Stimulated activated memory B cell treated with anti-CD40 and anti-IgM and Interleukin-4, amounts not matched to agents 10 μg/mL and 1 μg/mL and 100 μg/mL, for 72 hours (primary cell): ENCODE data around the gene ZNF300.

Experiments
- ATAC-seq: fragments of 150-1000 bp; cut with Tn5 transposase; 2 replicates; pipeline ENCODE4 v1.10.0; 2021
- H3K27ac Mint-ChIP-seq: one replicate; pipeline ENCODE4 v1.8.0; 2022; ENCODE audit warnings: mild to moderate bottlenecking, mixed read lengths
- H3K27me3 Mint-ChIP-seq: one replicate; pipeline ENCODE4 v1.8.0; 2022; ENCODE audit warnings: mixed read lengths
- H3K36me3 Mint-ChIP-seq: one replicate; pipeline ENCODE4 v1.8.0; 2022; ENCODE audit warnings: mixed read lengths
- H3K4me1 Mint-ChIP-seq: one replicate; pipeline ENCODE4 v1.8.0; 2022; ENCODE audit warnings: mixed read lengths
- H3K4me3 Mint-ChIP-seq: one replicate; pipeline ENCODE4 v1.8.0; 2022; ENCODE audit warnings: mild to moderate bottlenecking, moderate library complexity, mixed read lengths
- H3K9me3 Mint-ChIP-seq: one replicate; pipeline ENCODE4 v1.8.0; 2022; ENCODE audit warnings: mixed read lengths

Gene ZNF300

GRCh38 chr5:150904479-150905311, at the start of gene ZNF300:
TSS of gene ZNF300 (minus strand) at chr5:150904980. CDS start at chr5:150903155, 1,825 bp downstream.
- H3K4me3 Mint-ChIP-seq, result peak within 1 kb of the TSS; percentile 85
- ATAC-seq, result peak; percentile 86
- peaks cover 31% of the 10 kb centered on the region for H3K9me3 Mint-ChIP-seq
- peaks cover 27% of the 10 kb centered on the region for H3K27me3 Mint-ChIP-seq
- H3K4me1 Mint-ChIP-seq, result no peaks in the 10 kb centered on the region
- peak within 1 kb of the TSS; percentile 94 for H3K27ac Mint-ChIP-seq
- H3K36me3 Mint-ChIP-seq, result peaks cover 30% of the 10 kb centered on the region

- no peak for ATAC-seq
- H3K4me3 Mint-ChIP-seq, result no peak overlapping the region
- no peaks in the 10 kb centered on the region for H3K4me1 Mint-ChIP-seq
- H3K36me3 Mint-ChIP-seq, result peaks cover 16% of the 10 kb centered on the region
- H3K27me3 Mint-ChIP-seq, result peaks cover 43% of the 10 kb centered on the region
- H3K27ac Mint-ChIP-seq, result no peak overlapping the region
- H3K9me3 Mint-ChIP-seq, result peaks cover 44% of the 10 kb centered on the region
Measured at GRCh38 chr5:150948539-150948938, 43.8 kb upstream of the ZNF300 start.

GRCh38 chr5:150946351-150946905, 41.6 kb upstream of the ZNF300 start:
- peaks cover 40% of the 10 kb centered on the region for H3K27me3 Mint-ChIP-seq
- no peak for ATAC-seq
- H3K36me3 Mint-ChIP-seq, result peaks cover 16% of the 10 kb centered on the region
- H3K4me1 Mint-ChIP-seq, result no peaks in the 10 kb centered on the region
- H3K4me3 Mint-ChIP-seq, result no peak overlapping the region
- H3K9me3 Mint-ChIP-seq, result peaks cover 47% of the 10 kb centered on the region
- no peak overlapping the region for H3K27ac Mint-ChIP-seq

- Mint-ChIP-seq H3K27me3 (peaks cover 44% of the 10 kb centered on the region), H3K4me3 (no peak overlapping the region), H3K27ac (no peak overlapping the region)
Measured at GRCh38 chr5:150945947-150946346, 41.2 kb upstream of the ZNF300 start.

GRCh38 chr5:150945486-150945885, 40.7 kb upstream of the ZNF300 start:
- ATAC-seq, result no peak
- H3K36me3 Mint-ChIP-seq, result peaks cover 16% of the 10 kb centered on the region
- H3K4me3 Mint-ChIP-seq, result no peak overlapping the region
- no peak overlapping the region for H3K27ac Mint-ChIP-seq
- H3K27me3 Mint-ChIP-seq, result peaks cover 47% of the 10 kb centered on the region
- no peaks in the 10 kb centered on the region for H3K4me1 Mint-ChIP-seq
- H3K9me3 Mint-ChIP-seq, result peaks cover 46% of the 10 kb centered on the region

More at GRCh38 chr5:150945947-150946346, 41.2 kb upstream of the ZNF300 start:
- Mint-ChIP-seq H3K36me3 (peaks cover 16% of the 10 kb centered on the region), H3K4me1 (no peaks in the 10 kb centered on the region), H3K9me3 (peaks cover 47% of the 10 kb centered on the region)
- no peak for ATAC-seq

GRCh38 chr5:150931368-150931965, 26.7 kb upstream of the ZNF300 start:
- Mint-ChIP-seq H3K27me3 (no peaks in the 10 kb centered on the region), H3K4me1 (no peaks in the 10 kb centered on the region), H3K4me3 (no peak overlapping the region), H3K9me3 (peaks cover 31% of the 10 kb centered on the region), H3K27ac (no peak overlapping the region), H3K36me3 (no peaks in the 10 kb centered on the region)
- ATAC-seq, result no peak

- ATAC-seq, result no peak
- Mint-ChIP-seq H3K36me3 (no peaks in the 10 kb centered on the region), H3K9me3 (peaks cover 26% of the 10 kb centered on the region), H3K4me1 (no peaks in the 10 kb centered on the region), H3K4me3 (no peak overlapping the region), H3K27me3 (peaks cover 25% of the 10 kb centered on the region), H3K27ac (no peak overlapping the region)
Measured at GRCh38 chr5:150918613-150919012, 13.8 kb upstream of the ZNF300 start.

GRCh38 chr5:150912312-150912814, 7.6 kb upstream of the ZNF300 start:
- Mint-ChIP-seq H3K27me3 (peaks cover 23% of the 10 kb centered on the region), H3K9me3 (peaks cover 28% of the 10 kb centered on the region), H3K27ac (no peak overlapping the region), H3K4me3 (no peak overlapping the region), H3K4me1 (no peaks in the 10 kb centered on the region), H3K36me3 (peaks cover 18% of the 10 kb centered on the region)
- no peak for ATAC-seq

GRCh38 chr5:150905312-150905683, 518 bp upstream of the ZNF300 start:
- no peak for ATAC-seq
- peak overlapping the region; percentile 94 for H3K27ac Mint-ChIP-seq
- peaks cover 27% of the 10 kb centered on the region for H3K27me3 Mint-ChIP-seq
- peak overlapping the region; percentile 85 for H3K4me3 Mint-ChIP-seq
- H3K36me3 Mint-ChIP-seq, result peaks cover 27% of the 10 kb centered on the region
- no peaks in the 10 kb centered on the region for H3K4me1 Mint-ChIP-seq
- peaks cover 29% of the 10 kb centered on the region for H3K9me3 Mint-ChIP-seq

- Mint-ChIP-seq H3K27me3 (peaks cover 38% of the 10 kb centered on the region), H3K36me3 (peaks cover 61% of the 10 kb centered on the region), H3K4me3 (no peak overlapping the region), H3K4me1 (no peaks in the 10 kb centered on the region), H3K9me3 (peaks cover 47% of the 10 kb centered on the region), H3K27ac (no peak overlapping the region)
- ATAC-seq, result no peak
Measured at GRCh38 chr5:150901446-150901845, 3.3 kb downstream of the ZNF300 start.

- Mint-ChIP-seq H3K27me3 (peaks cover 14% of the 10 kb centered on the region), H3K4me3 (no peak overlapping the region), H3K27ac (no peak overlapping the region), H3K36me3 (peaks cover 66% of the 10 kb centered on the region), H3K4me1 (no peaks in the 10 kb centered on the region), H3K9me3 (peaks cover 53% of the 10 kb centered on the region)
- ATAC-seq, result no peak
Measured at GRCh38 chr5:150895431-150896428, 9.1 kb downstream of the ZNF300 start.

GRCh38 chr5:150879358-150879757, 25.4 kb downstream of the ZNF300 start:
- H3K4me3 Mint-ChIP-seq, result no peak overlapping the region
- H3K4me1 Mint-ChIP-seq, result no peaks in the 10 kb centered on the region
- ATAC-seq, result no peak
- no peak overlapping the region for H3K27ac Mint-ChIP-seq
- H3K27me3 Mint-ChIP-seq, result no peaks in the 10 kb centered on the region
- H3K36me3 Mint-ChIP-seq, result peaks cover 6% of the 10 kb centered on the region
- H3K9me3 Mint-ChIP-seq, result peaks cover 21% of the 10 kb centered on the region

- no peak overlapping the region for H3K4me3 Mint-ChIP-seq
- no peaks in the 10 kb centered on the region for H3K36me3 Mint-ChIP-seq
- H3K27ac Mint-ChIP-seq, result no peak overlapping the region
- no peaks in the 10 kb centered on the region for H3K4me1 Mint-ChIP-seq
- ATAC-seq, result no peak
- H3K9me3 Mint-ChIP-seq, result peaks cover 23% of the 10 kb centered on the region
- H3K27me3 Mint-ChIP-seq, result no peaks in the 10 kb centered on the region
Measured at GRCh38 chr5:150862070-150862469, 42.7 kb downstream of the ZNF300 start.

GRCh38 chr5:150860246-150860821, 44.4 kb downstream of the ZNF300 start:
- no peaks in the 10 kb centered on the region for H3K4me1 Mint-ChIP-seq
- H3K27me3 Mint-ChIP-seq, result no peaks in the 10 kb centered on the region
- H3K27ac Mint-ChIP-seq, result no peak overlapping the region
- no peak for ATAC-seq
- H3K9me3 Mint-ChIP-seq, result peaks cover 24% of the 10 kb centered on the region
- no peaks in the 10 kb centered on the region for H3K36me3 Mint-ChIP-seq
- H3K4me3 Mint-ChIP-seq, result no peak overlapping the region
